GM12875 (cell line): ENCODE measurements around the gene BAAT.

ENCODE experiments used
- H3K4me3 ChIP-seq: one replicate; pipeline ENCODE4 v1.5.1; 2011; ENCODE audit warnings: low read depth, low read length, control low read depth
- TF ChIP-seq, protein P1 (sequence below): IDR thresholded peaks from 2 replicates; pipeline ENCODE4 v1.5.1; 2011; ENCODE audit warnings: low read depth, mild to moderate bottlenecking, control low read depth, inconsistent platforms, low read length, moderate library complexity, borderline replicate concordance; ENCODE audit not compliant: insufficient read depth

The BAAT gene

DNA sequence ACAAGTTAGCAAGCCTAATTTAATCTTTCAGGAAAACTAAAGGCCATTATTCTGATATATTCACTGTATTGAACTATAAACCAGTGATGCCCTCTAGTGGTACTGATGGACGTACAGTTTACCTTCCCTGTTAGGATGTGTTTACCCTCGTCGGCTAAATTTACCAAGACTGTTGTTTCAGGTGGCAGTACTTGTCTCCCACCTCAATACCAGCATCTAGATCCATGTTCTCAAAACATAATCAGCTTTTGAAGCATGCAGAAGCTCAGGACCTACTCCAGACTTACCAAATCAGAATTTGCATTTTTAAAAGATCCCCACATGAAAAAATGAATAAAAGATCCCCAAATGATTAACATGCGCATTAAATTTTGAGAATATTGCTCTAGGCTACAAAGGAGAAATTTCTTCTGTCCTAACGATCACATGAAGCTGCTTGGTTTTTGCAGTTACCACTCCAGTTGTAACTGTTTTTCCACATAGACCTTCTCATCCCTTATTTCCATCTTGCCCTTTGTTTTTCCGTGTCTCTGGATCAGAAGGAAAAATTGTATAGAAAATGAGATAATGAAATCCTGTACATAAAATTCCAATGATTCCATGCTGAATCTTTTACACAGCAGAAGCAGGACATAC, 3.2 kb upstream of the BAAT start:
- TF ChIP-seq, protein P1, sequence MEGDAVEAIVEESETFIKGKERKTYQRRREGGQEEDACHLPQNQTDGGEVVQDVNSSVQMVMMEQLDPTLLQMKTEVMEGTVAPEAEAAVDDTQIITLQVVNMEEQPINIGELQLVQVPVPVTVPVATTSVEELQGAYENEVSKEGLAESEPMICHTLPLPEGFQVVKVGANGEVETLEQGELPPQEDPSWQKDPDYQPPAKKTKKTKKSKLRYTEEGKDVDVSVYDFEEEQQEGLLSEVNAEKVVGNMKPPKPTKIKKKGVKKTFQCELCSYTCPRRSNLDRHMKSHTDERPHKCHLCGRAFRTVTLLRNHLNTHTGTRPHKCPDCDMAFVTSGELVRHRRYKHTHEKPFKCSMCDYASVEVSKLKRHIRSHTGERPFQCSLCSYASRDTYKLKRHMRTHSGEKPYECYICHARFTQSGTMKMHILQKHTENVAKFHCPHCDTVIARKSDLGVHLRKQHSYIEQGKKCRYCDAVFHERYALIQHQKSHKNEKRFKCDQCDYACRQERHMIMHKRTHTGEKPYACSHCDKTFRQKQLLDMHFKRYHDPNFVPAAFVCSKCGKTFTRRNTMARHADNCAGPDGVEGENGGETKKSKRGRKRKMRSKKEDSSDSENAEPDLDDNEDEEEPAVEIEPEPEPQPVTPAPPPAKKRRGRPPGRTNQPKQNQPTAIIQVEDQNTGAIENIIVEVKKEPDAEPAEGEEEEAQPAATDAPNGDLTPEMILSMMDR: peak; percentile 47; the same call in 1 of the 2 replicates
- H3K4me3 ChIP-seq: no peak overlapping the region

DNA sequence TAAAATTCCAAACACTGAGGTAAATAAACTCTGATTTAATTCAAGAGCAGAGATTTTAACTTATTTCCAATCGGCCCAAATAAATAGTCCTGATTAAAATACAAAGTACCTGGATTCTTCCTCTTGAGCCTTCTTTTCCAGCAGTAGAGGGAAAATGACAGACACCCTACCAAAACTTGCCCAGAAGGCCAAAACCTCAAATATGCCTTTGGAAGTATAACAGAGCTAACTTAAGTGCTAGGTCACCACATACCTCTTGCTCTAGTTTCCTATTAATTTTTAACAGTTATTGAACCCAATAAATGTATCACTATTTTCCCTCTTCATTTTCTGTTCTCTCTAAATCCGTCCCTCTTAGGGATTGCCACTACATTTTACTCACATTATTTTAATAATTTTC, 1.4 kb downstream of the BAAT start:
- H3K4me3 ChIP-seq: no peak overlapping the region
- TF ChIP-seq, protein P1: no peak

DNA sequence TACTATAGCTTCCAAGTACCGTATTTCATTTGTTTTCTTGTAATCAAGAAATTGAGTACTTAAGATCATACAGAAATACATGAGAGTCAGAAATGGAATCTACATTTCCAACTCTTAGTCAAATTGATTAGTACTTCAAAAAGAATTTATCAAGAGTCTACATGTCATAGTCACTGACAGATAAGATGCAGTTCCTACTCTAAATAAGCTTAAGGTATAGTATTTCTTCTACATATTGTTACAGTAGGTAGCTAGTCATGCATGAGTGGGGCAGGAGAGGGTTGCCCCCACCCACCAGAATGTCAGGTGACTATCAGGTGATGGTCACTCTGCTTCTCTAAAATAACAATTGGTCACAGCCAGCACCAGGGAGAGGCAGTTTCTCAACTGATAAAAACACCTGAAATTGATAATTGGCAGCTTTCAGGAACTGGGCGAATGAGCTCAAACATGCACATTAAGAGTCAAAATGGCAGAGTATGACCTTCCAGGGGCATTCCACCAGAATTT, 2.9 kb downstream of the BAAT start:
- TF ChIP-seq, protein P1: no peak
- no peak overlapping the region for H3K4me3 ChIP-seq

DNA sequence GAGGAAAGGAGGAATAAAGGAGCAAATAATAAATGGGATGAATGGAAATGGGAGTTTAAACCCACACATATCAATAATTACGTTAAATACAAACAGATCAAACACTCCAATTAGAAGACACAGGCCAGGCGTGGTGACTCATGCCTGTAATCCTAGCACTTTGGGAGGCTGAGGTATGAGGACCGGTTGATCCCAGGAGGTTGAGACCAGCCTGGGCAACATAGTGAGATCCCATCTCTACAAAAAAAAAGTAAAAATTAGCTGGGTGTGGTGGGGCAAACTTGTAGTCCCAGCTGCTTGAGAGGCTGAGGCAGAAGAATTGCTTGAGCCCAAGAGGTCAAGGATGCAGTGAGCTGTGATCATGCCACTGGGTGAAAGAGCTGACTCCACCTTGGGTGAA, 3.7 kb downstream of the BAAT start:
- H3K4me3 ChIP-seq: no peak overlapping the region
- TF ChIP-seq, protein P1: no peak

DNA sequence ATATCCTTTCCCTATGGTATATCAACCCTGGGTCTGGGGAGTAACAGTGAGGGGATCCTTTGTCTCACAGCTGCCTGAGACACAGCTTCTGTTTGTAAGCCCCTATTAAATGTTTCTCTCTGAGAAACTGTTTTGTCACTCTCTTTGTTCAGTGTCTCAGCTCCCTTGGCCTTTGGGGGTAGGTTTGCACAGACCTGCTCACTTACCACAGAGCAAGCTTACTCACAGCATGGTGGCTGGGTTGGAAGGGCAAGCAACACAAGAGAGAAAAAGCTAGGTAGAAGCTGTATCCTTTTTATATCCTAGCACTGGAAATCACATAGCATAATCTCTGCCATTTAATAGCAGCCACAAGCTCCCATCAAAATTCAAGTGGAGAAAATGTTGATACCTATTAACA, 4.5 kb downstream of the BAAT start:
- TF ChIP-seq, protein P1: no peak
- H3K4me3 ChIP-seq: no peak overlapping the region

DNA sequence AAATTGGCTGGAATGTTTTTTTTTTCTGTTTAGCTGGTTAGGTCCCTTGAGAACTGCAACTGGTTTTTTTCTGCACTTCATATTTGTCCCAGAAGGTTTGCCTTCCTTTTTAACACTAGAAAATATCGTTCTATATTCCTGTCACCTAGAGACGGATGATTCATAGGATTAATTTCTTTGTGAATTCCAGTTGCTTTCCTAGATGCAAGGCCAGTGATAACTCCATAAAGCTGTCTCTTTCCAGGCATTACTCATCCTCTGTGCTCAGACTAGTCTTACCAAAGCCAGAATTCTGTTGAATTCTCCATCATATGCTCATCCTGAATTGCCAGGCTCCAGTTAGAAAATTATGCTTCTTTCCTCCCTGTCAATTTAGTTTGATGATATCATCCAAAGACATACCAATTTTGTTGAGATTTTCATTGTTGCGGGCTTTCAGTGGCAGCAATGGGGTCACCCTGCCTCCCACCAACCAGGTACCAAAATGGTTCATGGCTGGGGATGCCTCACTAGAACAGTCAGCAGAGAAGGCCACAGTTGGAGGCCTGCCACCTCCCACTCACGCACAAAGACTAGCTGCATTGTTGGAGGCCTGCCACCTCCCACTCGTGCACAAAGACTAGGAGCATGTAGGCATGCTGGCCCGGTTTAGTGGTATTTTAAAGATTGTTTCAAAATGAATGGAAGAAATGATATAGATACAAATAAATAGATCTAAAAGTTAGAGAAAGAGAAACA, 8.5 kb downstream of the BAAT start:
- TF ChIP-seq, protein P1: no peak
- no peak overlapping the region for H3K4me3 ChIP-seq

DNA sequence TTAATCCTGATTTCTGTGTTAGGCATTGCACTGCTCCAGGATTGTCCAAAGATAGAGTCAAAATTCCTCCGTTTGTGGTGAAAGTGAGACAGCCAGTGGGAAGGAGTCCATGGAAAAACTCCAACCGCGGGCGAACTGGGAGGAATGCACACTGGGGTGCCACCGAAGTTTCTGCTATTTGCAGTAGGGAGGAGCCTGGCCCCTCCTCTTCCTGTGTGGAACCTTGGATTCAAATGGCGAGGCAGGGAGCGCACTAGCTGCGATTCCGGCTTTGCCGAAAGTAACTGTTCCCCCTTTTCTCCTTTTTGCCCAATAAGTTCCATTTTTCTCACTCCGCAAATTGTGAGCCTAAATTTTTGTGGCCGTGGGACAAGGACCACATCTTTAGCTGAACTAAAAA, 9.3 kb downstream of the BAAT start:
- TF ChIP-seq, protein P1: no peak
- no peak overlapping the region for H3K4me3 ChIP-seq
